Spleen (tissue), 7 donors: ENCODE results near the gene SLC9C1.

Experiments
- CTCF ChIP-seq, 11 experiments: fragments of 200-600 bp in 7 of 11; fragments of 450-650 bp in 4 of 11; sonication (generic) in 4 of 11; IDR thresholded peaks in 8 of 11; conservative IDR thresholded peaks in 3 of 11; 1 replicate in 7 of 11; 2 replicates in 4 of 11; pipeline versions ENCODE4 v1.4.0 to v1.8.0; 2016 to 2021; ENCODE audit warnings: antibody characterized with exemption in 11 of 11, inconsistent platforms in 4 of 11, mild to moderate bottlenecking in 1 of 11
- POLR2AphosphoS5 ChIP-seq, 3 donors: sonication (generic); formaldehyde crosslinking; IDR thresholded peaks; one replicate each; pipeline ENCODE4 v1.5.1; 2017; ENCODE audit warnings: antibody characterized with exemption in 3 of 3
- donor health status: DM: no; HTN: no; CAD: no; lungs with moderate emphysema.
- donor health status: DM: no; HTN: no; CAD: no.
- donor health status: DM: no; HTN: no; CAD: no.

- TF ChIP-seq CTCF (IDR thresholded peaks at IDR 0.05 in 8 of 11, conservative IDR thresholded peaks at IDR 0.05 in 3 of 11) (no peak), POLR2AphosphoS5 (IDR thresholded peaks at IDR 0.05) (no peak)
These were observed 60.9 kb downstream of the SLC9C1 start for GRCh38 chr3:112233083-112233482.
